NCI-H1694 (cell line): ENCODE results near the gene APBA1.

ENCODE experiments used
- DNase-seq: peaks from one replicate; lab custom pipeline; 2025; lab: John Stamatoyannopoulos, UW

Gene APBA1

GRCh38 chr9:69519470-69520240 is 152.5 kb downstream of the APBA1 start:
- DNase-seq, result no peak

- DNase-seq, result no peak
Measured at GRCh38 chr9:69516353-69517322, 155.5 kb downstream of the APBA1 start.

GRCh38 chr9:69515810-69516209 is 156.4 kb downstream of the APBA1 start:
- DNase-seq, result no peak

GRCh38 chr9:69513141-69513820 is 158.9 kb downstream of the APBA1 start:
- DNase-seq, result no peak

- no peak for DNase-seq
Measured at GRCh38 chr9:69504058-69504457, 168.1 kb downstream of the APBA1 start.

GRCh38 chr9:69502671-69503301 is 169.4 kb downstream of the APBA1 start:
- no peak for DNase-seq

- DNase-seq, result no peak
Measured at GRCh38 chr9:69500896-69501295, 171.3 kb downstream of the APBA1 start.

GRCh38 chr9:69499959-69500358 is 172.2 kb downstream of the APBA1 start:
- no peak for DNase-seq

- DNase-seq, result no peak
Measured at GRCh38 chr9:69499407-69499806, 172.8 kb downstream of the APBA1 start.

- no peak for DNase-seq
Measured at GRCh38 chr9:69498470-69498869, 173.7 kb downstream of the APBA1 start.

- DNase-seq, result no peak
Measured at GRCh38 chr9:69497816-69498215, 174.4 kb downstream of the APBA1 start.

- no peak for DNase-seq
Measured at GRCh38 chr9:69496846-69497450, 175.2 kb downstream of the APBA1 start.

GRCh38 chr9:69495296-69495695 is 176.9 kb downstream of the APBA1 start:
- DNase-seq, result no peak

GRCh38 chr9:69494763-69495162 is 177.4 kb downstream of the APBA1 start:
- no peak for DNase-seq

- no peak for DNase-seq
Measured at GRCh38 chr9:69494208-69494607, 178.0 kb downstream of the APBA1 start.

- no peak for DNase-seq
Measured at GRCh38 chr9:69486498-69486897, 185.7 kb downstream of the APBA1 start.

GRCh38 chr9:69485466-69485865 is 186.7 kb downstream of the APBA1 start:
- DNase-seq, result no peak

- no peak for DNase-seq
Measured at GRCh38 chr9:69483886-69484422, 188.2 kb downstream of the APBA1 start.

GRCh38 chr9:69476797-69477196 is 195.4 kb downstream of the APBA1 start:
- no peak for DNase-seq

GRCh38 chr9:69476016-69476415 is 196.2 kb downstream of the APBA1 start:
- no peak for DNase-seq

- no peak for DNase-seq
Measured at GRCh38 chr9:69474821-69475220, 197.3 kb downstream of the APBA1 start.
